HepG2 (cell line): ENCODE measurements around the gene GALNT18.

Experiments
- ATF3 ChIP-seq: sonication (generic); formaldehyde crosslinking; IDR thresholded peaks from 2 replicates; pipeline ENCODE4 v1.4.0; 2020; ENCODE audit warnings: missing genetic modification reagents
- CTCF ChIP-seq: sonication (generic); formaldehyde crosslinking; IDR thresholded peaks from 2 replicates; pipeline ENCODE4 v1.5.0; 2020; ENCODE audit warnings: mild to moderate bottlenecking, missing genetic modification reagents, moderate library complexity
- DNMT3B ChIP-seq: conservative IDR thresholded peaks from 2 replicates; pipeline ENCODE4 v1.6.1; 2016; ENCODE audit warnings: missing biosample characterization, control low read depth
- HDAC6 ChIP-seq: fragments of 200-600 bp; sonication (generic); IDR thresholded peaks from 2 replicates; pipeline ENCODE4 v1.7.0; 2017; ENCODE audit warnings: mild to moderate bottlenecking, antibody characterized with exemption, low read length, low read depth
- MAX ChIP-seq: IDR thresholded peaks from 2 replicates; pipeline ENCODE4 v1.6.1; 2012; ENCODE audit warnings: inconsistent platforms
- MZF1 ChIP-seq: sonication (generic); formaldehyde crosslinking; IDR thresholded peaks from 2 replicates; pipeline ENCODE4 v1.8.1; 2023; ENCODE audit warnings: mild to moderate bottlenecking, missing genetic modification reagents, borderline replicate concordance
- PHB2 ChIP-seq: fragments of 450-650 bp; IDR thresholded peaks from 2 replicates; pipeline ENCODE4 v1.6.1; 2018; ENCODE audit not compliant: partially characterized antibody
- POLR2AphosphoS5 ChIP-seq: IDR thresholded peaks from 2 replicates; pipeline ENCODE4 v1.6.1; 2012; ENCODE audit warnings: low read depth, low read length
- ZNF143 ChIP-seq: sonication (generic); formaldehyde crosslinking; IDR thresholded peaks from 2 replicates; pipeline ENCODE4 v1.4.0; 2020; ENCODE audit warnings: missing genetic modification reagents
- ZNF670 ChIP-seq: sonication (generic); formaldehyde crosslinking; IDR thresholded peaks from 2 replicates; pipeline ENCODE4 v1.8.0; 2022; ENCODE audit warnings: mild to moderate bottlenecking, missing genetic modification reagents, borderline replicate concordance
- ZSCAN30 ChIP-seq: sonication (generic); formaldehyde crosslinking; IDR thresholded peaks from 2 replicates; pipeline ENCODE4 v1.5.0; 2020; ENCODE audit warnings: mild to moderate bottlenecking, missing genetic modification reagents

- TF ChIP-seq ZNF670 (CRISPR knock-in tag): no peak
- TF ChIP-seq ZNF143 (CRISPR knock-in tag): no peak
- no peak for TF ChIP-seq HDAC6
- TF ChIP-seq POLR2AphosphoS5: no peak
- no peak for TF ChIP-seq MZF1
- no peak for TF ChIP-seq CTCF (CRISPR knock-in tag)
- TF ChIP-seq PHB2: no peak
- no peak for TF ChIP-seq MAX
- no peak for TF ChIP-seq ZSCAN30 (CRISPR knock-in tag)
- no peak for TF ChIP-seq DNMT3B (CRISPR knock-in tag)
- TF ChIP-seq ATF3 (CRISPR knock-in tag): no peak
Measured at GRCh38 chr11:11635443-11635842, 13.6 kb upstream of the GALNT18 start.
